Thyroid gland (tissue), 4 donors: ENCODE data around the gene SIVA1.
A peak's percentile ranks its signal among the peaks of the same experiment; 100 is the strongest.

Experiments
- CTCF ChIP-seq, 6 experiments: fragments of 200-600 bp in 3 of 6; fragments of 450-650 bp in 3 of 6; sonication (generic) in 3 of 6; IDR thresholded peaks; one replicate each; pipeline ENCODE4 v1.5.1; 2016 to 2019; ENCODE audit warnings: antibody characterized with exemption in 6 of 6, mild to moderate bottlenecking in 2 of 6, inconsistent platforms in 1 of 6, moderate library complexity in 1 of 6
- POLR2A ChIP-seq, 2 donors: fragments of 450-650 bp; IDR thresholded peaks; one replicate each; pipeline ENCODE4 v1.6.1; 2017; ENCODE audit warnings: antibody characterized with exemption in 2 of 2, mild to moderate bottlenecking in 2 of 2, moderate library complexity in 1 of 2

GRCh38 chr14:104770851-104771272, 17.9 kb downstream of the SIVA1 start:
- TF ChIP-seq CTCF (IDR thresholded peaks at IDR 0.05), result peak in 4 of 6 experiments; percentile 10 to 41 (median 25)
- TF ChIP-seq POLR2A (IDR thresholded peaks at IDR 0.05), result no peak
